Heart left ventricle (tissue), 16 donors: ENCODE measurements around the gene IFI27L2. TPM values are rescaled to one million over a fixed set of nuclear protein-coding genes. Genes with fewer than 3 reads are reported as not detected.

ENCODE experiments used
- ATAC-seq, 4 donors: fragments of 200-7000 bp; cut with Tn5 transposase; one replicate each; pipeline ENCODE4 v1.9.1; 2020 to 2022; ENCODE audit warnings: moderate library complexity in 4 of 4, mild to moderate bottlenecking in 3 of 4, moderate number of reproducible peaks in 1 of 4
- DNase-seq, 5 donors: peaks; one replicate each; pipeline ENCODE4 v3.0.0-alpha.2; 2020
- H3K27ac ChIP-seq, 12 donors: fragments of 200-600 bp; sonication (generic) in 4 of 12; one replicate each; pipeline versions ENCODE4 v1.5.0 to v1.8.0; 2016 to 2022; ENCODE audit warnings: mild to moderate bottlenecking in 2 of 12
- H3K27me3 ChIP-seq, 9 donors: fragments of 200-600 bp; sonication (generic) in 2 of 9; one replicate each; pipeline versions ENCODE4 v1.5.1 to v1.8.0; 2016 to 2022; ENCODE audit warnings: mild to moderate bottlenecking in 3 of 9
- H3K36me3 ChIP-seq, 9 donors: fragments of 200-600 bp; sonication (generic) in 2 of 9; one replicate each; pipeline versions ENCODE4 v1.5.0 to v1.8.0; 2018 to 2022; ENCODE audit warnings: mild to moderate bottlenecking in 2 of 9
- H3K4me1 ChIP-seq, 12 donors: fragments of 200-600 bp; sonication (generic) in 4 of 12; one replicate each; pipeline versions ENCODE4 v1.5.0 to v1.8.0; 2016 to 2022; ENCODE audit warnings: mild to moderate bottlenecking in 3 of 12
- H3K4me3 ChIP-seq, 12 donors: fragments of 200-600 bp; sonication (generic) in 4 of 12; one replicate each; pipeline versions ENCODE4 v1.5.0 to v1.8.0; 2017 to 2022; ENCODE audit warnings: mild to moderate bottlenecking in 9 of 12, moderate library complexity in 4 of 12
- H3K9me3 ChIP-seq, 12 donors: fragments of 200-600 bp; sonication (generic) in 4 of 12; one replicate each; pipeline versions ENCODE4 v1.5.0 to v1.8.0; 2016 to 2022; ENCODE audit warnings: mild to moderate bottlenecking in 1 of 12
- POLR2A ChIP-seq, 2 donors: fragments of 450-650 bp; IDR thresholded peaks; one replicate each; pipeline ENCODE4 v1.6.1; 2017; ENCODE audit warnings: antibody characterized with exemption in 2 of 2, mild to moderate bottlenecking in 2 of 2, moderate library complexity in 2 of 2
- WGBS, 4 donors: extraction: QIAGEN DNeasy Blood & Tissue Kit in 2 of 4; methylation state at CpG; one replicate each; pipeline versions ENCODE4 v1.1.5 to v1.1.7; 2013 to 2018; 5-methylcytosine and 5-hydroxymethylcytosine counted together
- intact Hi-C, 10 donors: fragments of 100-400 bp; cut with DNase I; formaldehyde crosslinking; loops; one replicate each; pipeline versions ENCODE4 v1.11.1 to v1.14.2; 2022
- long read RNA-seq, 3 donors: library from polyadenylated mRNA; unstranded; transcript quantifications; one replicate each; pipeline ENCODE4 v2.0.0, GENCODE V29; 2020 to 2021
- polyA plus RNA-seq, 2 donors: library from polyadenylated mRNA; stranded (reverse); fragments of 200-250 nt; gene quantifications; one replicate each; pipeline ENCODE4 v1.2.3, GENCODE V29; 2013
- total RNA-seq, 9 donors: library from RNA; depleted of rRNA in 2 of 9; stranded (reverse); fragments of >200 nt in 2 of 9; fragmentation: NEBNext Ultra II Directional in 3 of 9; extraction: Animal tissue kit (Norgen Biotek cat#: 25700) in 3 of 9; gene quantifications; one replicate each; pipeline versions ENCODE4 v1.1.0 to v1.2.4, GENCODE V29; 2016 to 2023
- TF ChIP-seq, protein P1 (sequence below), 12 donors: fragments of 200-600 bp; sonication (generic) in 4 of 12; IDR thresholded peaks; one replicate each; pipeline versions ENCODE4 v1.5.0 to v1.8.0; 2018 to 2022; ENCODE audit warnings: antibody characterized with exemption in 12 of 12, mild to moderate bottlenecking in 5 of 12
- donor health status: ischemic (EF 13 %, LVEDD 7.1; RV severe dilation, severe dysfunction).
- donor health status: healthy with polysubstance abuse.
- donor health status: DM: no; HTN: yes; CAD: no.
- donor health status: DM: no; HTN: no; CAD: no.
- donor health status: ischemic (EF 25% LVEDD 6.9; RV normal size, moderate dysfunction).
- donor health status: ischemic (EF 25% LVEDD 5.7; RV mildly dilated, moderate dysfunction).
- donor health status: healthy.
- donor health status: DM: yes; HTN: yes; CAD: no.
- donor health status: ischemic (EF 35%, LVEDD 5.7; RV mildly dilated, moderate dysfunction).
- donor health status: nonischemic (EF 11% LVEDD 7.7; RV severe dilation, severe dysfunction).
- donor health status: DM: yes; HTN: yes; CAD: no.
- donor health status: PGD.
- donor health status: ischemic (EF 29% LVEDD 5.4; RV normal size, mild dysfunction).
- donor health status: nonischemic (EF 23%, LVEDD 6.1; RV moderate dilation, normal function).

Gene IFI27L2, protein sequence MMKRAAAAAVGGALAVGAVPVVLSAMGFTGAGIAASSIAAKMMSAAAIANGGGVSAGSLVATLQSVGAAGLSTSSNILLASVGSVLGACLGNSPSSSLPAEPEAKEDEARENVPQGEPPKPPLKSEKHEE
- total RNA-seq = 100 to 1,000 TPM in 1 of 9 donors, 10 to 100 TPM in 8; 44.8 to 102 (median 61.4) TPM
- polyA plus RNA-seq = 10 to 100 TPM; 68.9 to 71.3 TPM
- long read RNA-seq, donor 1, transcript IFI27L2-201 (4 exons, 511 nt) = major isoform, 27 of 38 reads
- long read RNA-seq, donor 1, transcript IFI27L2-203 (2 exons, 676 nt) = minor isoform, 7 of 38 reads
- long read RNA-seq, donor 1, partial matches to known transcripts = 3 of 38 reads
- long read RNA-seq, donor 1, other reads (novel, unspliced or antisense) = 1 of 38 reads
- long read RNA-seq, donor 2, transcript IFI27L2-203 (2 exons, 676 nt) = major isoform, 6 of 10 reads
- long read RNA-seq, donor 2, partial matches to known transcripts = 0 of 10 reads
- long read RNA-seq, donor 2, other reads (novel, unspliced or antisense) = 0 of 10 reads
- long read RNA-seq, donor 3, transcript IFI27L2-203 (2 exons, 676 nt) = minor isoform, 6 of 32 reads
- long read RNA-seq, donor 3, transcript IFI27L2-201 (4 exons, 511 nt) = major isoform, 22 of 32 reads
- long read RNA-seq, donor 3, partial matches to known transcripts = 1 of 32 reads
- long read RNA-seq, donor 3, other reads (novel, unspliced or antisense) = 2 of 32 reads

GRCh38 chr14:94129111-94129757 is at the start of gene IFI27L2:
Gene IFI27L2 (minus strand): TSS chr14:94129604. CDS start chr14:94129564, 40 bp downstream.
- intact Hi-C loops = loop anchor here in 3 of 10 donors (2.0 to 5.0 kb wide), 3 partner anchors 47 to 52 kb away; partner anchors contain the start of genes DDX24 (in 2 of the 3) and IFI27L1 (in 2 of the 3)
- Histone ChIP-seq H3K4me1 (peaks cover 0 to 18% (median 8%) of the 10 kb centered on the region in 12 donors), H3K27ac (peak within 1 kb of the TSS; percentile 36 to 88 (median 78)), H3K27me3 (no peaks in the 10 kb centered on the region), H3K36me3 (peaks cover 0 to 12% (median 0%) of the 10 kb centered on the region in 9 donors), H3K4me3 (peak within 1 kb of the TSS; percentile 3 to 73 (median 60)), H3K9me3 (no peaks in the 10 kb centered on the region)
- ATAC-seq (peak; percentile 88 to 97 (median 94)), DNase-seq (peak; percentile 83 to 87 (median 86))
- TF ChIP-seq, protein P1, sequence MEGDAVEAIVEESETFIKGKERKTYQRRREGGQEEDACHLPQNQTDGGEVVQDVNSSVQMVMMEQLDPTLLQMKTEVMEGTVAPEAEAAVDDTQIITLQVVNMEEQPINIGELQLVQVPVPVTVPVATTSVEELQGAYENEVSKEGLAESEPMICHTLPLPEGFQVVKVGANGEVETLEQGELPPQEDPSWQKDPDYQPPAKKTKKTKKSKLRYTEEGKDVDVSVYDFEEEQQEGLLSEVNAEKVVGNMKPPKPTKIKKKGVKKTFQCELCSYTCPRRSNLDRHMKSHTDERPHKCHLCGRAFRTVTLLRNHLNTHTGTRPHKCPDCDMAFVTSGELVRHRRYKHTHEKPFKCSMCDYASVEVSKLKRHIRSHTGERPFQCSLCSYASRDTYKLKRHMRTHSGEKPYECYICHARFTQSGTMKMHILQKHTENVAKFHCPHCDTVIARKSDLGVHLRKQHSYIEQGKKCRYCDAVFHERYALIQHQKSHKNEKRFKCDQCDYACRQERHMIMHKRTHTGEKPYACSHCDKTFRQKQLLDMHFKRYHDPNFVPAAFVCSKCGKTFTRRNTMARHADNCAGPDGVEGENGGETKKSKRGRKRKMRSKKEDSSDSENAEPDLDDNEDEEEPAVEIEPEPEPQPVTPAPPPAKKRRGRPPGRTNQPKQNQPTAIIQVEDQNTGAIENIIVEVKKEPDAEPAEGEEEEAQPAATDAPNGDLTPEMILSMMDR (IDR thresholded peaks at IDR 0.05) = peak in 11 of 12 donors; percentile 21 to 55 (median 33)
- peak in 1 of 2 donors; percentile 42 for TF ChIP-seq POLR2A (IDR thresholded peaks at IDR 0.05)
- 0 to 2% (median 2%) methylated on average over 19 to 27 of the region's 27 CpGs for WGBS, 4 donors

GRCh38 chr14:94177806-94178205 is 48.4 kb upstream of the IFI27L2 start:
- no peaks in the 10 kb centered on the region for H3K9me3 ChIP-seq
- peaks cover 0 to 61% (median 14%) of the 10 kb centered on the region in 9 donors for H3K27me3 ChIP-seq
- intact Hi-C loops = loop anchor here in 6 of 10 donors (5.0 kb wide), 3 partner anchors 41 to 141 kb away; no protein-coding TSS in a partner anchor
- H3K36me3 ChIP-seq = no peaks in the 10 kb centered on the region
- TF ChIP-seq, protein P1 (IDR thresholded peaks at IDR 0.05) = no peak
- TF ChIP-seq POLR2A (IDR thresholded peaks at IDR 0.05) = no peak
- DNase-seq (no peak), ATAC-seq (no peak)
- WGBS, 4 donors = 90 to 100% (median 93%) methylated on average over 1 of the region's 1 CpG
- no peak overlapping the region for H3K4me3 ChIP-seq
- no peak overlapping the region for H3K27ac ChIP-seq
- peaks cover 0 to 23% (median 14%) of the 10 kb centered on the region in 12 donors for H3K4me1 ChIP-seq

- peaks cover 0 to 23% (median 14%) of the 10 kb centered on the region in 12 donors for H3K4me1 ChIP-seq
- peaks cover 0 to 61% (median 14%) of the 10 kb centered on the region in 9 donors for H3K27me3 ChIP-seq
- DNase-seq (no peak), ATAC-seq (no peak)
- intact Hi-C loops = loop anchor here in 6 of 10 donors (5.0 kb wide), 3 partner anchors 40 to 140 kb away; no protein-coding TSS in a partner anchor
- H3K9me3 ChIP-seq = no peaks in the 10 kb centered on the region
- 92 to 93% (median 93%) methylated on average over 3 of the region's 3 CpGs for WGBS, 4 donors
- no peak overlapping the region for H3K27ac ChIP-seq
- TF ChIP-seq POLR2A (IDR thresholded peaks at IDR 0.05) = no peak
- TF ChIP-seq, protein P1 (IDR thresholded peaks at IDR 0.05) = no peak
- H3K4me3 ChIP-seq = no peak overlapping the region
- H3K36me3 ChIP-seq = no peaks in the 10 kb centered on the region
Measured at GRCh38 chr14:94176808-94177207, 47.4 kb upstream of the IFI27L2 start.
